ENCODE measurements around the gene TTLL9. TPM values are rescaled to one million over a fixed set of nuclear protein-coding genes. Genes with fewer than 3 reads are reported as not detected.

Gene TTLL9
- total and polyA plus RNA-seq, 2 of the 13 experiments (the other 11 are each of a cell fraction or from before 2014, with no cell fraction given) = not detected

- TF ChIP-seq, protein P1, sequence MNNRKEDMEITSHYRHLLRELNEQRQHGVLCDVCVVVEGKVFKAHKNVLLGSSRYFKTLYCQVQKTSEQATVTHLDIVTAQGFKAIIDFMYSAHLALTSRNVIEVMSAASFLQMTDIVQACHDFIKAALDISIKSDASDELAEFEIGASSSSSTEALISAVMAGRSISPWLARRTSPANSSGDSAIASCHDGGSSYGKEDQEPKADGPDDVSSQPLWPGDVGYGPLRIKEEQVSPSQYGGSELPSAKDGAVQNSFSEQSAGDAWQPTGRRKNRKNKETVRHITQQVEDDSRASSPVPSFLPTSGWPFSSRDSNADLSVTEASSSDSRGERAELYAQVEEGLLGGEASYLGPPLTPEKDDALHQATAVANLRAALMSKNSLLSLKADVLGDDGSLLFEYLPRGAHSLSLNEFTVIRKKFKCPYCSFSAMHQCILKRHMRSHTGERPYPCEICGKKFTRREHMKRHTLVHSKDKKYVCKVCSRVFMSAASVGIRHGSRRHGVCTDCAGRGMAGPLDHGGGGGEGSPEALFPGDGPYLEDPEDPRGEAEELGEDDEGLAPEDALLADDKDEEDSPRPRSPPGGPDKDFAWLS (CRISPR knock-in tag; IDR thresholded peaks at IDR 0.05; ENCODE audit: borderline replicate concordance) = peak; percentile 100
- TF ChIP-seq ARID2 (CRISPR knock-in tag; IDR thresholded peaks at IDR 0.05; ENCODE audit: borderline replicate concordance) (peak; percentile 100), CSRNP1 (CRISPR knock-in tag; IDR thresholded peaks at IDR 0.05) (peak; percentile 100), SATB2 (CRISPR knock-in tag; IDR thresholded peaks at IDR 0.05) (peak; percentile 100), ONECUT2 (CRISPR knock-in tag; IDR thresholded peaks at IDR 0.05) (peak; percentile 99), JUND (CRISPR knock-in tag; IDR thresholded peaks at IDR 0.05) (peak; percentile 99), ZNF326 (CRISPR knock-in tag; IDR thresholded peaks at IDR 0.05; ENCODE audit: borderline replicate concordance) (peak; percentile 100), ZNF784 (CRISPR knock-in tag; IDR thresholded peaks at IDR 0.05; ENCODE audit: borderline replicate concordance) (peak; percentile 100), AHR (CRISPR knock-in tag; IDR thresholded peaks at IDR 0.05) (peak; percentile 100), MAFG (CRISPR knock-in tag; IDR thresholded peaks at IDR 0.05) (peak; percentile 98), ZNF44 (CRISPR knock-in tag; IDR thresholded peaks at IDR 0.05) (peak; percentile 100), ATRX (CRISPR knock-in tag; IDR thresholded peaks at IDR 0.05; ENCODE audit: borderline replicate concordance) (peak; percentile 100), ZNF232 (CRISPR knock-in tag; IDR thresholded peaks at IDR 0.05; ENCODE audit: borderline replicate concordance) (peak; percentile 100), ZMYM3 (CRISPR knock-in tag; IDR thresholded peaks at IDR 0.05) (peak; percentile 98), RFX1 (IDR thresholded peaks at IDR 0.05) (no peak), CREB3 (CRISPR knock-in tag; IDR thresholded peaks at IDR 0.05) (peak; percentile 100), WIZ (CRISPR knock-in tag; IDR thresholded peaks at IDR 0.05) (peak; percentile 100), ZNF446 (CRISPR knock-in tag; IDR thresholded peaks at IDR 0.05) (peak; percentile 100)
- TF ChIP-seq, protein P2, sequence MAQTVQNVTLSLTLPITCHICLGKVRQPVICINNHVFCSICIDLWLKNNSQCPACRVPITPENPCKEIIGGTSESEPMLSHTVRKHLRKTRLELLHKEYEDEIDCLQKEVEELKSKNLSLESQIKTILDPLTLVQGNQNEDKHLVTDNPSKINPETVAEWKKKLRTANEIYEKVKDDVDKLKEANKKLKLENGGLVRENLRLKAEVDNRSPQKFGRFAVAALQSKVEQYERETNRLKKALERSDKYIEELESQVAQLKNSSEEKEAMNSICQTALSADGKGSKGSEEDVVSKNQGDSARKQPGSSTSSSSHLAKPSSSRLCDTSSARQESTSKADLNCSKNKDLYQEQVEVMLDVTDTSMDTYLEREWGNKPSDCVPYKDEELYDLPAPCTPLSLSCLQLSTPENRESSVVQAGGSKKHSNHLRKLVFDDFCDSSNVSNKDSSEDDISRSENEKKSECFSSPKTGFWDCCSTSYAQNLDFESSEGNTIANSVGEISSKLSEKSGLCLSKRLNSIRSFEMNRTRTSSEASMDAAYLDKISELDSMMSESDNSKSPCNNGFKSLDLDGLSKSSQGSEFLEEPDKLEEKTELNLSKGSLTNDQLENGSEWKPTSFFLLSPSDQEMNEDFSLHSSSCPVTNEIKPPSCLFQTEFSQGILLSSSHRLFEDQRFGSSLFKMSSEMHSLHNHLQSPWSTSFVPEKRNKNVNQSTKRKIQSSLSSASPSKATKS (CRISPR knock-in tag; IDR thresholded peaks at IDR 0.05) = peak; percentile 100
- TF ChIP-seq, protein P3, sequence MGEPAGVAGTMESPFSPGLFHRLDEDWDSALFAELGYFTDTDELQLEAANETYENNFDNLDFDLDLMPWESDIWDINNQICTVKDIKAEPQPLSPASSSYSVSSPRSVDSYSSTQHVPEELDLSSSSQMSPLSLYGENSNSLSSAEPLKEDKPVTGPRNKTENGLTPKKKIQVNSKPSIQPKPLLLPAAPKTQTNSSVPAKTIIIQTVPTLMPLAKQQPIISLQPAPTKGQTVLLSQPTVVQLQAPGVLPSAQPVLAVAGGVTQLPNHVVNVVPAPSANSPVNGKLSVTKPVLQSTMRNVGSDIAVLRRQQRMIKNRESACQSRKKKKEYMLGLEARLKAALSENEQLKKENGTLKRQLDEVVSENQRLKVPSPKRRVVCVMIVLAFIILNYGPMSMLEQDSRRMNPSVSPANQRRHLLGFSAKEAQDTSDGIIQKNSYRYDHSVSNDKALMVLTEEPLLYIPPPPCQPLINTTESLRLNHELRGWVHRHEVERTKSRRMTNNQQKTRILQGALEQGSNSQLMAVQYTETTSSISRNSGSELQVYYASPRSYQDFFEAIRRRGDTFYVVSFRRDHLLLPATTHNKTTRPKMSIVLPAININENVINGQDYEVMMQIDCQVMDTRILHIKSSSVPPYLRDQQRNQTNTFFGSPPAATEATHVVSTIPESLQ (CRISPR knock-in tag; conservative IDR thresholded peaks at IDR 0.05) = peak; percentile 100
Observed at GRCh38 chr20:31968291-31969126, 98.1 kb downstream of the TTLL9 start (continued).

All from HepG2 (cell line).